ENCODE measurements around the gene ALG6. TPM values are rescaled to one million over a fixed set of nuclear protein-coding genes. Genes with fewer than 3 reads are reported as not detected.
"Not testable (repeated sequence)": the region's sequence is repeated elsewhere in the genome, so short reads cannot be mapped to it uniquely, and the experiment has no call there.

The ALG6 gene
- total RNA-seq, 4 donors from 2014 or later, result 6.8 to 16.5 (median 13.0) TPM

DNA sequence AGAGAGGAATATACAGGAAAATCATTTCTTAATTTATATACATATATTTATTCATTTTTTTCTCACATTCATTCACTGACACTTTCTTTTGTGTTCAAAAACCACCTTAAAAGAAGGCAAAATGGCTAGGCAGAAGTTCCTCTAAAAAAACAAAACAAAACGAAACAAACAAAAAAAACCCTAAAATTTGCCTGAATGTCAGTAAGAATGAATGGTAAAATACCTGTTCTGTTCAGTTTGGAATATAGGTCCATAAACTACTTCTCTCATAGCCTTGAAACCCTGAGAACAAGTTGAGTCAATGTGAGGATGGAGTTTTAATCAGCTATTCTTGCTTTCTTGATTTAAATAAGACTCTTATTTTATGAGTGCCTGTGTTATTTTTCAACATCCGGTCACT, 14.7 kb upstream of the ALG6 start:
- 77 to 78% methylated on average over 2 of the region's 2 CpGs for WGBS, 2 donors
- no peak for DNase-seq
- TF ChIP-seq, protein P1, sequence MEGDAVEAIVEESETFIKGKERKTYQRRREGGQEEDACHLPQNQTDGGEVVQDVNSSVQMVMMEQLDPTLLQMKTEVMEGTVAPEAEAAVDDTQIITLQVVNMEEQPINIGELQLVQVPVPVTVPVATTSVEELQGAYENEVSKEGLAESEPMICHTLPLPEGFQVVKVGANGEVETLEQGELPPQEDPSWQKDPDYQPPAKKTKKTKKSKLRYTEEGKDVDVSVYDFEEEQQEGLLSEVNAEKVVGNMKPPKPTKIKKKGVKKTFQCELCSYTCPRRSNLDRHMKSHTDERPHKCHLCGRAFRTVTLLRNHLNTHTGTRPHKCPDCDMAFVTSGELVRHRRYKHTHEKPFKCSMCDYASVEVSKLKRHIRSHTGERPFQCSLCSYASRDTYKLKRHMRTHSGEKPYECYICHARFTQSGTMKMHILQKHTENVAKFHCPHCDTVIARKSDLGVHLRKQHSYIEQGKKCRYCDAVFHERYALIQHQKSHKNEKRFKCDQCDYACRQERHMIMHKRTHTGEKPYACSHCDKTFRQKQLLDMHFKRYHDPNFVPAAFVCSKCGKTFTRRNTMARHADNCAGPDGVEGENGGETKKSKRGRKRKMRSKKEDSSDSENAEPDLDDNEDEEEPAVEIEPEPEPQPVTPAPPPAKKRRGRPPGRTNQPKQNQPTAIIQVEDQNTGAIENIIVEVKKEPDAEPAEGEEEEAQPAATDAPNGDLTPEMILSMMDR (IDR thresholded peaks at IDR 0.05), result no peak
- no peak for TF ChIP-seq POLR2A (IDR thresholded peaks at IDR 0.05)
- no peak overlapping the region for H3K4me3 ChIP-seq
- H3K9me3 ChIP-seq, result no peaks in the 10 kb centered on the region
- intact Hi-C loops (cut with DNase I), result no loop called here
- peaks cover 0 to 58% (median 0%) of the 10 kb centered on the region in 4 donors for H3K27me3 ChIP-seq
- H3K36me3 ChIP-seq, result no peaks in the 10 kb centered on the region
- H3K4me1 ChIP-seq, result no peaks in the 10 kb centered on the region
- H3K27ac ChIP-seq, result no peak overlapping the region

DNA sequence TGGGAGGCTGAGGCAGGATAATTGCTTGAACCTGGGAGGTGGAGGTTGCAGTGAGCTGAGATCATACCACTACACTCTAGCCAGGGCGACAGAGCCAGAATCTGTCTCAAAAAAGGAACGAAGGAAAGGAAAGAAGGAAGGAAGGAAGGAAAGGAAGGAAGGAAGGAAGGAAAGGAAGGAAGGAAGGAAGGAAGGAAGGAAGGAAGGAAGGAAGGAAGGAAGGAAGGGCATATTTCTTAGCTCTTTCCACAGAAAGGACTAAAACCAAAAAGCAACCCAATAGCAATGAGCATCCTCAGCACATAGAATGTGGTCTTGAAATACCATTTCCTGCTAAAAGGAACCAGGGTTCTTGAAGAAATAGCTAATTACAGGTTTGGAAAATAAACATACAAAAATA, 11.2 kb upstream of the ALG6 start:
- H3K36me3 ChIP-seq; H3K4me1 ChIP-seq; DNase-seq; H3K4me3 ChIP-seq; H3K27ac ChIP-seq; intact Hi-C loops (cut with DNase I); H3K9me3 ChIP-seq: not testable (repeated sequence)
- peaks cover 0 to 51% (median 0%) of the 10 kb centered on the region in 4 donors for H3K27me3 ChIP-seq
- 43 to 68% methylated on average over 1 to 2 of the region's 2 CpGs for WGBS, 2 donors

DNA sequence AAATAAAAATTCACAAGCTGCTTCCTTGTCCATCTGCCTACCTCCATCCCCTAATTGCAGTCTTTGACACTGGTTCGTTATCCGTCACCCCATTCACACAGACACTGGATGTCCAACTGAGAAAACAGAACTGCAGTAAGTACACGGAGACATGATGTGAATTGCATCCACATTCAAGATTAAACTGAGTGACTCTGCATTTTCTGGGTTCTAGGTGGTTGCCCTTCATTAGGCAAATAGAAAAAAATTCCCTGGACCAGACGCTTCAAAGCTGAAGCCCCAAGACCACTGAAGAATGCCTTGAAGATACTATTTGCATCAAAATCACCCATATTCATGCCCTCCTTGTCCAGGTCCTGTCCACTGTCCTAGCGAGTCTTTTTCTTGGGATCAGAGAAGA, 7.9 kb upstream of the ALG6 start:
- H3K9me3 ChIP-seq, result no peaks in the 10 kb centered on the region
- H3K36me3 ChIP-seq, result no peaks in the 10 kb centered on the region
- WGBS, 2 donors, result 89 to 90% methylated on average over 5 of the region's 5 CpGs
- no peak for TF ChIP-seq POLR2A (IDR thresholded peaks at IDR 0.05)
- TF ChIP-seq, protein P1 (IDR thresholded peaks at IDR 0.05), result no peak
- H3K27ac ChIP-seq, result no peak overlapping the region
- H3K4me3 ChIP-seq, result no peak overlapping the region
- no peaks in the 10 kb centered on the region for H3K4me1 ChIP-seq
- intact Hi-C loops (cut with DNase I), result no loop called here
- peaks cover 0 to 18% (median 0%) of the 10 kb centered on the region in 4 donors for H3K27me3 ChIP-seq
- DNase-seq, result no peak

DNA sequence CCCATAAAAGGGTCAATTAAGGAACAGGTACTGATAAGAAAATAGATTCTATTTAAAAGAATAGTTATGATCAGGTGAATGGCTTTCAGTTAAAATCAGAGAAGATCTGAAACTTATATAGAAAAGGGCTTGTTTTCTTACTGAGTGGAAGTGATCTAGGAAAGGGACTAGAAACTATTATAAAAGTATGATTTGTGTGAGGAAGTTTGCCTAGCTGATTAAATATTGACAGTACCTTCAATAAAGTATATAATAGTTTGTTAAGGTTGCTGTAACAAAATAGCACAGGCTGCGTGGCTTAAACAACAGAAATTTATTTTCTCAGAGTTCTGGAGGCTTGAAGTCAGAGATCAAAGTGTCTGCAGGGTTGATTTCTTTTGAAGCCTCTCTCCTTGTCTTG, 5.4 kb upstream of the ALG6 start:
- H3K27ac ChIP-seq, result no peak overlapping the region
- intact Hi-C loops (cut with DNase I), result no loop called here
- 87 to 96% methylated on average over 1 of the region's 1 CpG for WGBS, 2 donors
- no peak overlapping the region for H3K4me3 ChIP-seq
- H3K36me3 ChIP-seq, result no peaks in the 10 kb centered on the region
- peaks cover 0 to 13% (median 9%) of the 10 kb centered on the region in 3 donors for H3K4me1 ChIP-seq
- no peaks in the 10 kb centered on the region for H3K9me3 ChIP-seq
- peaks cover 0 to 3% (median 0%) of the 10 kb centered on the region in 4 donors for H3K27me3 ChIP-seq
- no peak for DNase-seq
- no peak for TF ChIP-seq POLR2A (IDR thresholded peaks at IDR 0.05)
- TF ChIP-seq, protein P1 (IDR thresholded peaks at IDR 0.05), result no peak

DNA sequence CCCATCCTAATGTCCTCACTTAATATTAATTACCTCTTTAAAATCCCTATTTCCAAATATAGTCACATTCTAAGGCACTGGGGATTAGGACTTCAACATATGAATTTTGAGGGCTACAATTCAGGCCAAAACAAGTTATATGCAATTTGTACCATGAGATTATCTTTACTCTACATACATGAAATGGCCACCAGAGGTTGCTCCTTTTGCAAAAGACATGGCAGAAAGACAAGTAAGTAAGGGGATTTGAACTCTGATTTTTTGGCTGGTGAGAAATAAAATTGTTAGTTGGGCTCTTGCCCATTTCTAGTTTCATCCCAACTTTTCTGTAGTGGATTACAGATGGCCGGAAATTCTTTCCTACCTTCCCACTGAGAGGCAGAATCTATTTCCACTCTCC, 4.8 kb upstream of the ALG6 start:
- H3K9me3 ChIP-seq, result no peaks in the 10 kb centered on the region
- WGBS, 2 donors, result 93 to 100% methylated on average over 1 of the region's 1 CpG
- no peaks in the 10 kb centered on the region for H3K36me3 ChIP-seq
- no peak overlapping the region for H3K27ac ChIP-seq
- no peak for DNase-seq
- peaks cover 0 to under 1% (median 0%) of the 10 kb centered on the region in 4 donors for H3K27me3 ChIP-seq
- TF ChIP-seq, protein P1 (IDR thresholded peaks at IDR 0.05), result no peak
- TF ChIP-seq POLR2A (IDR thresholded peaks at IDR 0.05), result no peak
- intact Hi-C loops (cut with DNase I), result no loop called here
- no peak overlapping the region for H3K4me3 ChIP-seq
- peaks cover 0 to 15% (median 11%) of the 10 kb centered on the region in 3 donors for H3K4me1 ChIP-seq

DNA sequence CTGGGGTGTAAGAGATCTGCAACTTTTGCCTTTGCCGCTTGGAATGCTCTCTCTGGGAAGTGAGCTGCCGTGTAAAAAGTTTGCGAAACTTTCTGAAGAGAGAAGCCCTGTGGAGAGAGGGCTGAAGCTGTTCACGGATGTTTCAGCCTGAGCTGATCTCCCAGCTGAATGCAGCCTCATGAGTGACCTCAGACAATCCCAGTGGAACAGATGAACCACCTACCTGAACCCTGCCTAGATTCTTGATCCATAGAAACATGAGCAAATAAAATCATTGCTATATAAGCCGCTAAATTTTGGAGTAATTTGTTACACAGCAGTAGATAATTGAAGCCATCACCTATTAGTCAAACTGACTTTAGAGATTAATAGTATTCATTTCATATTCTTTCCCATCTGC, 4.4 kb upstream of the ALG6 start:
- H3K4me3 ChIP-seq, result no peak overlapping the region
- no peak overlapping the region for H3K27ac ChIP-seq
- no peak for TF ChIP-seq POLR2A (IDR thresholded peaks at IDR 0.05)
- TF ChIP-seq, protein P1 (IDR thresholded peaks at IDR 0.05), result no peak
- peaks cover 0 to 18% (median 11%) of the 10 kb centered on the region in 3 donors for H3K4me1 ChIP-seq
- no peaks in the 10 kb centered on the region for H3K27me3 ChIP-seq
- intact Hi-C loops (cut with DNase I), result no loop called here
- H3K9me3 ChIP-seq, result no peaks in the 10 kb centered on the region
- no peak for DNase-seq
- H3K36me3 ChIP-seq, result no peaks in the 10 kb centered on the region
- WGBS, 2 donors, result 90% methylated on average over 2 to 5 of the region's 5 CpGs

Data from esophagus squamous epithelium (tissue), 5 donors.